ENCODE measurements around the gene POU2F1.
"Not testable (repeated sequence)": the region's sequence is repeated elsewhere in the genome, so short reads cannot be mapped to it uniquely, and the experiment has no call there.

POU2F1 gene

DNA sequence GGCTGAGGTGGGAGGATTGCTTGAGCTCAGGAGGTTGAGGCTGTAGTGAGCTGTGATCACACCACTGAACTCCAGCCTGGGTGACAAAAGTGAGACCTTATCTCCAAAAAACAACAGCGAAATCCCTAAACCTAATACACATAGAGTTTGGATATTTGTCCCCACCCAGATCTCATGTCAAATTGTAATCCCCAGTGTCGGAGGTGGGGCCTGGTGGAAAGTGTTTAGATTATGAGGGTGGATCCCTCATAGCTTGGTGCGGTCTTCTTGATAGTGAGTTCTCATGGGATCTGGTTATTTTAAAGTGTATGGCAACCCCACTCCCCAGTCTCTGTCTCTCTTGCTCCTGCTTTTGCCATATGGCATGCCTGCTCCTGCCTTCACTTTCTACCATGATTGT lies 94.0 kb downstream of the POU2F1 start:
- DNase-seq (ENCODE audit: low spot score) = no peak

DNA sequence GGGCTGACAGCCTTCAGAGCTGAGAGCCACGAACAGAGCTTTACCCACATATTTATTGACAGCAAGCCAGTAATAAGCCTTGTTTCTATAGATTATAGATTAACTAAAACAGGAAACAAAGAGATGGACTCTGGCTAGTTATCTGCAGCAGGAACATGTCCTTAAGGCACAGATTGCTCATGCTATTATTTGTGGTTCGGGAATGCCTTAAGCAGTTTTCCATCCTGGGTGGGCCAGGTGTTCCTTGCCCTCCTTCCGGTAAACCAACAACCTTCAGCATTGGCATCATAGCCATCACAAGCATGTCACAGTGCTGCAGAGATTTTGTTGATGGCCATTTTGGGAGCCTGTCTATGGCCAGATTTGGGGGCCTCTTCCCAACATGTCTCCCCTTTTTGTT lies 96.8 kb downstream of the POU2F1 start:
- no peak for DNase-seq (ENCODE audit: low spot score)

DNA sequence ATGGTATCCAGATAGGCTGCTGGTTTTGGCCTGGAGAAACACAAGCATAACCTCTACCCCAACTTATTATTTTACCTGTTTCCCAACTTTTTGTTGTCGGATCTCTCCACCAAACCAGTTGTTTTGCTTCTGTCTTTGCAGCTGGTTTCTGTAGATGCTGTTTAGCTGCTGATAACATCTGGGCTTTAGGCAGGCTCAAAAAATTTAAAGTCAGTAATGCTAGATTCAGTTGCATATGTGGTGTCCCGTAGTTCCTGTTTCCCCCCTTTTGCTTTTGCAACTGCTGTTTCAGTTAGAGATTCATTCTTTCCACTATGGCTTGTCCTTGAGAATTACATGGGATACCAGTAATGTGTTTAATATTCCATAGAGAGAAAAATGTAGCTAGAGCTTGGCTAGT lies 98.5 kb downstream of the POU2F1 start:
- DNase-seq (ENCODE audit: low spot score) = not testable (repeated sequence)

DNA sequence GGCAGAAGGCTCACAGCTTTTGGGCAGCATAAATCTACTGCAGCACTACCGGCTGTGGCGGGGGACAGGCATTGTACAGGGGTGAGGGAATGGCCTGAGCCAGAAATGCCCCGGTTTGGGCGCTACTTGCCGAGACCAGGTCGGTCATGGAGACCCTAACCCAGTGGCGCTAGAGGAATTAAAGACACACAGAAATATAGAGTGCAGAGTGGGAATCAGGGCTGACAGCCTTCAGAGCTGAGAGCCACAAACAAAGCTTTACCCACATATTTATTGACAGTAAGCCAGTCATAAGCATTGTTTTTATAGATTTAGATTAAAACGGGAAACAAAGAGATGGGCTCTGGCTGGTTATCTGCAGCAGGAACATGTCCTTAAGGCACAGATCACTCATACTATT lies 101.8 kb downstream of the POU2F1 start:
- no peak for DNase-seq (ENCODE audit: low spot score)

DNA sequence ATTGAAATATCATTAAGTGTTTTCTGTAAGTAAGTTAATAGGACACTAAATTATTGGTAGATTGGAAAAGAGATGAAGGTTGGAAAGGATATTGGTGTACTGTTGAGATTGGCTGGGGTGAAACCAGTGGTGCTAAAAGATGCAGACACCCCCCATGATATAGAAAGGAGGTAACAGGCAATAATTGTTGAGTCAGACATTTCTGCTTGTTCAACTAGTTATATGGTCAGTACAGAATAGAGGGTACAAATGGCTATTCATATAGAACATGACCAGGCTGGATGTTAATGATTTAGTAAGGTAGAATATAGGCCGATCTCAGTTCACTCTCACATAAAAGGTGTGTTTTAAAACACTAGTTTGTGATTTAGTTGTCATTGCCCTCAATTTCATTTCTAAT lies 104.5 kb downstream of the POU2F1 start:
- DNase-seq (ENCODE audit: low spot score) = no peak

DNA sequence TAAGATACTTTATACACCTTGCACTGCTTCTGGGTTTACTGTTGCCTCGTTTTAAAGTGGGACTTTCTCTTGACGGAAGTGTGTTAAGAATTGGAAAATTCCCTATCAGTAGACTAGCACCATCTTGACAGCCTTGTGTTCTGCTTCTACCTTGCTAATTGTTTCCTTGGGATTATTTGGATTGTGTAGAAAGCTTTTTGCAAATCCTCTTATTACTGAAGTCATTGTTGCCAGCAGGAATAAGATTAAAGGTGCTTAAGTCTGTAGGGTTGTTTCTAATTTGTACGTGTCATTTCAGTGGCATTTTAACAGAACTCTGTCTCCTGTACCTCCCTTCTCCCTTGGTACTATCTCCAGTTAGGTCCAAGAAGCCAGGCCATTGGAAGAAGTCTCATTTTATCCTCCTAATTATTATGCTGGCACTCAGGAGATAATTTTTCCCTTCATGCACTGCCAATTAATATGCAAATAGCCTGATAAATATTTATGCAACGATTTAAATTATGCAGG lies 107.7 kb downstream of the POU2F1 start:
- DNase-seq (ENCODE audit: low spot score) = no peak

DNA sequence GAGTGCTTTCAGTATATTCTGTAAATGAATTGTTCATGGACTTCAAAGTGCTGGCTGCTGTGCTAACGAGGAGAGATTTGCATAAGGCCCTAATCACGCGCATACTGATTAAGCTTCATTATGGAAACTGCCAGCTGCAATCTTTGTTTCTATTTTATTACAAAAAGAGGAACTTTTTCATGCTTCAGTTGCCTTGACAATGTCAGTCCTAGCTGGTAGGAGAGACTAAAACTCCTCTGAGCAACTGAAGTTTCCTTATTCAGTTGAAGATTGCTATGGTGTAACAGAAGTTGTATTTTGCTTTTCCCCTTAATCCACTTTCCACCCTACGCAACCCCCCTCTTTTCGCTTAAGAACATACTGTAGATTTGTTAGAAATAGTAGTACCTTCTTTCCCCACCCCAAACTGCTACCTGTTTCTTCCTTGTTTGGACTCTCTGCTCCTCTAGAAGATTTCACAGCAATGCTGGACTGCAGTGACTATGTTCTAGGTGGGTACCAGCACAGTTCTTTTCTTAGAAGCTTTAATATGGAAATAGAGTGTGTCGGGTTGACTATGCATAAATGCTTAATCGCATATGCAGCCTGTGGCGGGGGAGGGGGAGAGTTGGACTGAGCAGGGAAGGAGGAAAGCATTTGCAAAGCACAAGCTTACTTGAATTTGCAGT lies 108.3 kb downstream of the POU2F1 start:
- peak; percentile 99 for DNase-seq (ENCODE audit: low spot score)

DNA sequence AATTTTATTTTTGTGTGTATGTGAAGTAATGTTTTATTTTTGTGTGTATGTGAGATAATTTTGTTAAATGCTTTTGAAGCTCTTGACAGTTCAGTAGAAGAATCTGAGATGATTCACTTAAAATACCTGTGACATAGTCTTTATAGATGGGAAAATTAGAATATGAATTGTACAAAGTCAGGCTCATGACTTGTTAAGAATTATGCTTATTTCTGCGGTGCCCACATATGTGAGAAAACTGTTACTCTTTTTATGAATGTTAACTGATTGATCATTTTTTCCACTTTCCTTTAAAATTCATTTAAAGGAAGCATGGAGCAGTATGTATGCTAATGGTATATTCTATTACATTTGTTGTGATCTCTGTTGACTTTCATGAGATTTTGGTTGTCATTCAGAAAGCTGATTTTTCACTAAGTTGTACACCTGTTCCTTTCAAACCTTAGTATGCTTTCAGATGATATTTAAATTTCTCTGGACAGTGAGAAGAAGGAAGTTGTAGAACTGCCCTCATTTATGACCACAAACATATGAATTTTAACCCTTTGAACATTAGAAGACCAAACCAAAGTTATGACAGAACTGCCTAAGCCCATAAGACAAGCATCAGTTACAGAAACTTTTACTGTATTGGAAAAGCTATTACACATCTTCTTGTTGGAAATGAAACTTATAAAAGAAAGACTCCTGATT lies 110.1 kb downstream of the POU2F1 start:
- DNase-seq (ENCODE audit: low spot score) = peak; percentile 61

DNA sequence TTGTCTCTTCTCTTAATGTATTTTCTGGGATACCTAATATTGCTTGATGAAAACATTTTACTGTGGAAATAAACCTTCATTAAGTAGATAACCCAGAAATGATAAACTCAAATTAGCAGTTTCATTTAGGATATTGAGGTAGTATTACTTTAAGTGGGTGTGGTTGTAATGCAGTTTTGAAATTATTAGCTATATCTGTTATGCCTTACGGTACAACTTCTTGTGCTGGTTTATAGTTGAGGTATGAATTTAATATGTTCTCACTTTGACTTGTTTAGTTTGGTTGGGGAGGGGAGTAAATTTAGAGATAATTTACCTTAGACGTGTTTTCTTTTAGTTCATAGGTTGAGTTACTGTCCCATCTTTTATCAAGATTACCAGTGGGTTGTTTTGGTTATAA lies 111.0 kb downstream of the POU2F1 start:
- peak; percentile 34 for DNase-seq (ENCODE audit: low spot score)

DNA sequence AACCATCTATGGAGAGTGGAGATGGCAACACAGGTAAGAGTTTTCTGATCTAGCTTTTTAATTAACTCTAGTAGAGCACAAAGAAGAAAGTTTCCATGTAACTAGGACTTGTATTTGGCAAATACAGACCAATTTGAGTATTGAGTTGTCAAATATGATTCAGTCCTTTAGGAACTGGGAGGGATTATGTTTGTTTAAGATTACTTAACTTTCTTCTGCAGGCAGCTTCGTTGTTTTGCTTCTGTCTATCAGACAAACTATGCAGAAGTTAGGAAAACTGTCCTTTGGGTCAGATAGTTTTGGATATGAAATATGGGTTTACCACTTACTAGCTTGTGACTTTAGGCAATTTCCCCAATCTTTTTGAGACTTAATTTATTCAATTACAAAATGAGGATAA lies 111.8 kb downstream of the POU2F1 start:
- peak; percentile 33 for DNase-seq (ENCODE audit: low spot score)

DNA sequence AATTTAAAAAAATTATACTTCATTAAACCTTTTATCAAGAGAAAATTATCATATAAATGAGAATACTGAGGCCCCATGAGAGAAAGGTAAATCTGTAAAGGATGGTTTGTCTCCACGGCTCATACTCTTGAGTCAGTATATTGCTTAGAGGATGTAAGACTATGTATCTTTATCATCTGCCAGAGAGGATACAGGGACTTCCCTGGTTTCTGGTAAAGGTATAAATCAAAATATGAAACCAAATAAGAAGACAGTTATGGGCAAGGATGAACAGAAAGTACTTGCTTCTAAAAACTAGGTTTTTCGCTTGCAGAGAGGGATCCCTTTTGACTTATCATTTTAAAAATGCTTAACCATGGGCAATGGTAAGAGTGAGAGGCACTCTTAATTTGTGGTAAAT lies 112.4 kb downstream of the POU2F1 start:
- peak; percentile 25 for DNase-seq (ENCODE audit: low spot score)

DNA sequence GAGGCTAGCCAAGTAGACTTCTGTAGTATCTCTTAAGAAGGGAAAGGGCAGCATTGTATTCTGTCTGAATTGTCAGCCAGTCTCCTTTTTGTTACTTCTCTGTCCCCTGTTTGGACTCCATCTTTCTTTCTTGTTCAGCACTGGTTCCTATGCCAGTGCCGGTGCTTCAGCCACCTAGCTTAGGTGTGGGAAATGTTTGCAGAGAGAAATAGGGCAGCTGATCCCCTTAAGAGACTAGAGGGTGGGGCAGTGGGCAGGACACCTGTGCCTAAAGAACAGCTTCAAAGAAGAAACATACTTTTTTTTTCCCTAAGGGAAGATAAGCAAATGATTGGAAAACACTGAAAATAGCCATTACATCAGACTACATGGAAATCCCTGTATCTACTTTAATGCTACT lies 113.0 kb downstream of the POU2F1 start:
- no peak for DNase-seq (ENCODE audit: low spot score)

DNA sequence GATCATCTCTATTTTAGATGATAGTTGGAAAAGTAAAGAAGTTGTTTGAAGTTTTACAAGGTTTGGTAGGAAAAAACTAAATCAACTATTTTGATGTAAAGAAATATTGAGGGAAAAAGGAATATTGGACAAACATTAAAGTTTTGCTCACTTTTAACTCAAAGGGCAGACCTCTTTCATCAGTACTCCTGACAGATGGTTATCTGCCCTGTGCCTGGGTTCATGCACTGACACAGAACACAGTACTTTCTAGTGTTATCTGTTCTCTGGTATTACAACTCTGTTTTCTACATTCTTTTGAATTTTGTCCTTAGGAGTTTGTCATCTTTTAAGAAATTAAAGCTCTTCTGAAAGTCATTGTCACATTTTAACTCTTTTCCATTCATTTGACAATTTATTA lies 118.7 kb downstream of the POU2F1 start:
- DNase-seq (ENCODE audit: low spot score) = no peak

DNA sequence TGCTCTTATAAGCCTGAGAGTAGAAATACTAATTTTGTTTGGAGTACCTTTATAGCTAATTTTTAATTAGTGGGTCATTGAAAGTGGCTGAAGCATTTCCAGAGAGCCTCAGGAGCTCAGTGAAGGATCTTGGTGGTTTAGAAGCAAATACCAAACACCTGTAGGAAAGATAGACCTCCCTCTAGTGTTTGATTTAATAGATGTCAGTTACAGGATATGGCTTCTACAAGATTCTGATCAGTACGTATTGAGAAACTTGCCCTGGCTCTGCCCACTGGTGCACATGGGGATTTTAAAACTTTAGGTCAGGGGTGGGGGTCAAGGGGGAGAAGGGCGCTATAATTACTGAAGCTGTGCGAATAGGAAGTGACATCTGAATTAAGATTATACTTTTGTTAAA lies 122.2 kb downstream of the POU2F1 start:
- peak; percentile 75 for DNase-seq (ENCODE audit: low spot score)

DNA sequence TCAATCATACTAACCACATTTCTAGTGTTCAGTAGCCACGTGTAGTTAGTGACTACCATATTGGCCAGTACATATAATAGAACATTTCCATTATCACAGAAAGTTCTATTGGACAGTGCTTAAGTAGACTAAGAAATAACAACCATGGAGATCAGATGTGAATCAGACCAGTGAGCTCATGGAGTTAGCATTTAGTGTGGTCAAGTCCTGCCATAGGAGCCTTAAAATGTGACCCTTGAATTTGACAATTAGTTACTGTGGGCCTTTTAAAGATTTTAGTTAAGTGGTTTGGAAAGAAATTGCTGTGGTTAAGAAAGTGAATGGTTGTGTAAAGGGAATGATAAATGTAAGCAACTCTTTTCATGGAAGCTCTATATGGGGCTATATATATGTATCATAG lies 123.4 kb downstream of the POU2F1 start:
- no peak for DNase-seq (ENCODE audit: low spot score)

DNA sequence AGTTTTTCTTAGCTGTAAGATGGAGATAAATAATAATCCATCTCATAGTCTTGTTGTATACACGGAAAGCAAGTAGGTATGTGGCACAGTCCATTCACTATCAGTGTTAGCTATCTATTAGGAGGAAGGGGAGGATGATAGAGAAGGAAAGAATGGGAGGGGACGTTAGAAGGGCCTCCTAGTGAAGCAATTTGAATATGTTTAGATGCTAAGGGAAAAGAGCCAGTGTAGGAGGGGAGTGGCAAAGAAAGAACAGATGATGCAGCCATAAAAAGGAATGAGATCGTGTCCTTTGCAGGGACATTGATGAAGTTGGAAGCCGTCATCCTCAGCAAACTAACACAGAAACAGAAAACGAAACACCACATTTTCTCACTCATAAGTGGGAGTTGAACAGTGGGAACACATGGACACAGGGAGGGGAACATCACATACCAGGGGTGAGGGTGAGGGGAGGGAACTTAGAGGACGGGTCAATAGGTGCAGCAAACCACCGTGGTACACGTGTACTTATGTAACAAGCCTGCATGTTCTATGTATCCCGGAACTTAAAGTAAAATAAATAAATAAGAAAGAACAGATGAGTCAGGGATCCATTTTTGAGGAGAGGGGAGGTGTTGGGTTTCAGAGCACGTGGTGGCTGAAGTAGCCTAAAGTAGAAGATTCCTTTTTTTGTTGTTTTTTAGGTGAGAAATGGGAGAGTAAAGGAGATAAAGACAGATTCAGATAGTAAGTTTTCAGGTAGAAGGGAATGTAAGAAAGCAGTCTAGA lies 124.1 kb downstream of the POU2F1 start:
- DNase-seq (ENCODE audit: low spot score) = no peak

DNA sequence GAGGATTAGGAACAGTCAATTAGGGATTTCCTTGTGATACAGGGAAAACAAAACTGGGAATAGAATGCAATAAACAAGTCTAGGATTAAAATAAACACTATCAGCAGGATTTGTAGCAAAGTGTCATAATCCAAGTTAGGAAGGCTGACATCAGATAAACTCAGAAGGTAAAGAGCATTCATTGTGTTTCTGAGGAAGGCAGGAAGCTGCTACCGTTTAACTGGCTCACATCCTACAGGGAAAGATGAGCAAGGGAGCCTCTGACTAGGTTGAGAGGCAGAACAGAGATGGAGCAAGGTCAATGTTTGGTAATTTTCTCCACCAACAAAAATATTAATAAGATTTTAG lies 124.7 kb downstream of the POU2F1 start:
- no peak for DNase-seq (ENCODE audit: low spot score)

DNA sequence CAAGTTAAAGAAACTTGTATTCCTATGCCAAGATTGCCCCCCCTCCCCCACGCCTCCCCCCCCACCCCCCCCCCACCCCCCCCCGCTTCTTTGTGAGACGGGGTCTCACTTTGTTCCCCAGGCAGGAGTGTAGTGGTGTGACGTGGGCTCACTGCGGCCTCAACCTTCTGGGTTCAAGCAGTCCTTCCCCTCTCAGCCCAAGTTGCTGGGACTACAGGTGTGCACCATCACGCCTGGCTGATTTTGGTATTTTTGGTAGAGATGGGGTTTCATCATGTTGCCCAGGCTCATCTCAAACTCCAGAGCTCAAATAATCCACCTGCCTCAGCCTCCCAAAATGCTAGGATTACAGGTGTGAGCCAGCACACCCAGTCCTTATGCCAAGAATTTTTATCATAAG lies 136.6 kb downstream of the POU2F1 start:
- peak; percentile 55 for DNase-seq (ENCODE audit: low spot score)

DNA sequence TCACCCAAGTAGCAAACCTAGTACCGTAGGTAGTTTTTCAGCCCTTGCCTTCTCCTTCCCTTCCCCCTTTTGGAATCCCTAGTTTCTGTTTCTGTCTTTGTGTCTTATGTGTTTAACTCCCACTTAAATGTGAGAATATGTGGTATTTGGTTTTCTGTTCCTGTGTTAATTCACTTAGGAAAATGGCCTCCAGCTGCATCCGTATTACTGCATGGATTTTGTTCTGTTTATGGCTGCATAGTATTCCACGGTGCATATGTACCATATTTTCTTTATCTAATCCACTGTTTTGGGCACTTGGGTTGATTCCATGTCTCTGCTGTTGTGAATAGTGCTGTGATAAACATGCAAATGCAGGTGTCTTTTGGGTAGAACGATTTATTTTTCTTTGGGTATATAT lies 138.6 kb downstream of the POU2F1 start:
- no peak for DNase-seq (ENCODE audit: low spot score)

DNA sequence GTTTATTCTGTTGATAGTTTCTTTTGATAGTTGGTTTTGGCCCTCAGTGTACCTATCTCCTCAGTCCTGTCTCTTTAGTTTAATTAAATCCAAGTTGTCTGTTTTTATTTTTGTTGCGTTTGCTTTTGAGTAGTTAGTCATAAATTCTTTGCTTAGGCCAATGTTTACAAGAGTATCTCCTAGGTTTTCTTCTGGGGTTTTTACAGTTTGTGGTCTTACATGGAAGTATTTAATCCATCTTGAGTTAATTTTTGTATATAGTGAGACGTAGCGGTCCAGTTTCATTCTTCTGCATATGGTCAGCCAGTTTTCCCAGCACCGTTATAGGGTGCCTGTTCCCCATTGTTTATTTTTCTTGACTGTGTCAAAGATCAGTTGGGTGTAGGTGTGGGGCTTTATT lies 139.4 kb downstream of the POU2F1 start:
- DNase-seq (ENCODE audit: low spot score) = no peak

DNA sequence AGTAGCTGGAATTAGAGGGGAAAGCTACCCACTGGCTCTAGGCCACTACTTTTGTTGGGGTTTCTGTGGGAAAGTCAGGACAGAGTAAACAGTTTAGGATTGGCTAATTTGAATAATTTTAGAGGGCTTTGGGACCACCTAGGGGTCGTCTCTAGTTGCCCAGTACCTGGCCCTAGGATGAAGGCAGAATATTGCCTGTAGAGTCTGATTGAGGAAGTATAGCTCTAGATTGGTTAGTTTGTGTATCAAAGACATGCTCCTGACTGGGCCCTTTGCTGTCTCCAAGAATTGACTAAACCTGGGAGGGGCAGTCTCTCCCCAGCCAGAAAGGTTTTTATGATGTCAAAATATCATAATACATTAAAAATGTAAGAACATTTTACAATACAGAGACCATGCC lies 142.0 kb downstream of the POU2F1 start:
- no peak for DNase-seq (ENCODE audit: low spot score)

DNA sequence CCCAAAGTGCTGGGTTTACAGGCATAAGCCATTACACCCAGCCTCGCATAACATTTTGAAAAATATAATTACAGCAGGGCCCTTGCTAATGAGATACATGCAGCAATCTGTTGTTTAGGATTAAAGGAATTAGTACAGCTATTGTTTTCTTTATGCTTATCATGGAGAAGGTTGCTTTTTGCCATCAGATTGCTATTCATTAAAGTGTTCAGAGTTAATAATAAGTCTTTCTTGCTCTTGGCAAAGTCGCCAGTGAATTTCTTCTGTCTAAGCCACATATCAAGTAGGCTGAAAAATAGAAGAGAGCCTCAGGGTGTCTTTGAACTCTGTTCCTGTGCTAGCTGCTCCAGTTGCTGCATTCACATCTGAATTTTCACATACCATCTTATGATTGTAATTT lies 144.1 kb downstream of the POU2F1 start:
- no peak for DNase-seq (ENCODE audit: low spot score)

DNA sequence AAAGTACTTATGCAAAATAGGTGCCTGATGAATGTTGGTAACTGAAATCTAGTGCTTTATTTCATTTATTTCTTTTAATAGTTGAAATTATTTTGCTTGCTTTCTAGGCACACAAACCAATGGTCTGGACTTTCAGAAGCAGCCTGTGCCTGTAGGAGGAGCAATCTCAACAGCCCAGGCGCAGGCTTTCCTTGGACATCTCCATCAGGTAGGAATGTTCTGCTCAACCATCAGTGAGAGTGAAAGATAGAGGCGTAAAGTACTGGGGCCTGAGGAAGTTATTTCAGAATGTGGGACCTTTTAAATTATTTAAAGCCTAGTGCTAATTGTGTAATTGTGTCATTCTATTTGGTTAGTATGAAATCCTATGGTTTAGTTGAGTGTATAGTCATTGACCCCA lies 144.7 kb downstream of the POU2F1 start:
- no peak for DNase-seq (ENCODE audit: low spot score)
